Mesenchymal stem cell (in vitro differentiated cells and primary cell): ENCODE data around the gene GULP1.

Source experiments
- DNase-seq: peaks from one replicate; pipeline ENCODE4 v3.0.0-alpha.2; 2013
- H2AFZ ChIP-seq: one replicate; pipeline ENCODE4 v1.6.1; 2013; ENCODE audit warnings: low read depth, mild to moderate bottlenecking, control low read depth, inconsistent platforms, low read length, moderate library complexity
- H2AK5ac ChIP-seq: 2 replicates; pipeline ENCODE4 v1.6.1; 2013; ENCODE audit warnings: low read length, moderate library complexity, mild to moderate bottlenecking, inconsistent platforms; ENCODE audit not compliant: severe bottlenecking
- H2BK120ac ChIP-seq: one replicate; pipeline ENCODE4 v1.6.1; 2013; ENCODE audit warnings: low read depth, mild to moderate bottlenecking, inconsistent platforms, low read length, moderate library complexity
- H2BK12ac ChIP-seq, 2 experiments: one replicate each; pipeline ENCODE4 v1.6.1; 2013; ENCODE audit warnings: inconsistent platforms in 2 of 2, low read length in 2 of 2, mild to moderate bottlenecking in 2 of 2, moderate library complexity in 2 of 2, control low read depth in 1 of 2
- H2BK15ac ChIP-seq: one replicate; pipeline ENCODE4 v1.6.1; 2013; ENCODE audit warnings: mild to moderate bottlenecking, low read depth, inconsistent platforms; ENCODE audit not compliant: poor library complexity, severe bottlenecking
- H2BK5ac ChIP-seq: 2 replicates; pipeline ENCODE4 v1.6.1; 2013; ENCODE audit warnings: low read depth, mild to moderate bottlenecking, low read length, control low read depth, inconsistent platforms; ENCODE audit not compliant: poor library complexity, severe bottlenecking
- H3K14ac ChIP-seq, 2 experiments: one replicate each; pipeline ENCODE4 v1.6.1; 2013; ENCODE audit warnings: inconsistent platforms in 2 of 2, low read length in 2 of 2, control low read depth in 1 of 2, mild to moderate bottlenecking in 1 of 2, moderate library complexity in 1 of 2
- H3K18ac ChIP-seq, 2 experiments: one replicate each; pipeline ENCODE4 v1.6.1; 2013; ENCODE audit warnings: inconsistent platforms in 2 of 2, low read length in 2 of 2, control low read depth in 1 of 2, low read depth in 1 of 2, mild to moderate bottlenecking in 1 of 2
- H3K23ac ChIP-seq, 2 experiments: one replicate each; pipeline ENCODE4 v1.6.1; 2013; ENCODE audit warnings: inconsistent platforms in 2 of 2, low read length in 2 of 2, mild to moderate bottlenecking in 2 of 2, moderate library complexity in 2 of 2, control low read depth in 1 of 2
- H3K27ac ChIP-seq: 2 replicates; pipeline ENCODE4 v1.5.1; 2013; ENCODE audit warnings: mild to moderate bottlenecking, moderate library complexity, low read length, control low read depth, inconsistent platforms; ENCODE audit not compliant: poor library complexity, severe bottlenecking
- H3K27me3 ChIP-seq, 2 experiments: 2 replicates each; pipeline versions ENCODE4 v1.6.1 to v1.7.0; 2013; ENCODE audit warnings: low read length in 2 of 2, mild to moderate bottlenecking in 2 of 2, moderate library complexity in 2 of 2, control low read depth in 1 of 2, inconsistent platforms in 1 of 2; ENCODE audit not compliant: control insufficient read depth in 1 of 2, insufficient read depth in 1 of 2
- H3K36me3 ChIP-seq, 2 experiments: 2 replicates each; pipeline versions ENCODE4 v1.6.1 to v1.7.0; 2013; ENCODE audit warnings: low read length in 2 of 2, control low read depth in 1 of 2, inconsistent platforms in 1 of 2, low read depth in 1 of 2, mild to moderate bottlenecking in 1 of 2; ENCODE audit not compliant: insufficient read depth in 2 of 2, control insufficient read depth in 1 of 2
- H3K4ac ChIP-seq, 2 experiments: one replicate each; pipeline ENCODE4 v1.6.1; 2013; ENCODE audit warnings: inconsistent platforms in 2 of 2, low read length in 2 of 2, mild to moderate bottlenecking in 2 of 2, moderate library complexity in 2 of 2, control low read depth in 1 of 2, low read depth in 1 of 2
- H3K4me1 ChIP-seq: 2 replicates; pipeline ENCODE4 v1.6.1; 2013; ENCODE audit warnings: low read depth, low read length, control low read depth; ENCODE audit not compliant: control insufficient read depth, insufficient read depth
- H3K4me2 ChIP-seq: 2 replicates; pipeline ENCODE4 v1.6.1; 2013; ENCODE audit warnings: low read length, mild to moderate bottlenecking, inconsistent platforms; ENCODE audit not compliant: poor library complexity, severe bottlenecking
- H3K4me3 ChIP-seq, 2 experiments: 2 replicates each; pipeline versions ENCODE4 v1.5.1 to v1.7.0; 2013; ENCODE audit warnings: low read length in 2 of 2, mild to moderate bottlenecking in 2 of 2, control low read depth in 1 of 2, low read depth in 1 of 2; ENCODE audit not compliant: insufficient read depth in 1 of 2
- H3K79me1 ChIP-seq: replicated peaks from 2 replicates; pipeline ENCODE4 v1.6.1; 2013; ENCODE audit warnings: mild to moderate bottlenecking, control low read depth, low read length, inconsistent platforms; ENCODE audit not compliant: poor library complexity, severe bottlenecking
- H3K9ac ChIP-seq: 2 replicates; pipeline ENCODE4 v1.7.0; 2013; ENCODE audit warnings: mild to moderate bottlenecking, low read length, moderate library complexity
- H3K9me3 ChIP-seq: 2 replicates; pipeline ENCODE4 v1.7.0; 2013; ENCODE audit warnings: mild to moderate bottlenecking, low read length; ENCODE audit not compliant: control insufficient read depth
- H4K8ac ChIP-seq: one replicate; pipeline ENCODE4 v1.6.1; 2013; ENCODE audit warnings: inconsistent platforms, mild to moderate bottlenecking, low read length, moderate library complexity
- H4K91ac ChIP-seq: one replicate; pipeline ENCODE4 v1.6.1; 2013; ENCODE audit warnings: mild to moderate bottlenecking, low read length, inconsistent platforms
- WGBS: methylation state at CpG from one replicate; pipeline ENCODE4 v1.1.7; 2013; ENCODE audit warnings: mixed read lengths; 5-methylcytosine and 5-hydroxymethylcytosine counted together

Gene GULP1

DNA sequence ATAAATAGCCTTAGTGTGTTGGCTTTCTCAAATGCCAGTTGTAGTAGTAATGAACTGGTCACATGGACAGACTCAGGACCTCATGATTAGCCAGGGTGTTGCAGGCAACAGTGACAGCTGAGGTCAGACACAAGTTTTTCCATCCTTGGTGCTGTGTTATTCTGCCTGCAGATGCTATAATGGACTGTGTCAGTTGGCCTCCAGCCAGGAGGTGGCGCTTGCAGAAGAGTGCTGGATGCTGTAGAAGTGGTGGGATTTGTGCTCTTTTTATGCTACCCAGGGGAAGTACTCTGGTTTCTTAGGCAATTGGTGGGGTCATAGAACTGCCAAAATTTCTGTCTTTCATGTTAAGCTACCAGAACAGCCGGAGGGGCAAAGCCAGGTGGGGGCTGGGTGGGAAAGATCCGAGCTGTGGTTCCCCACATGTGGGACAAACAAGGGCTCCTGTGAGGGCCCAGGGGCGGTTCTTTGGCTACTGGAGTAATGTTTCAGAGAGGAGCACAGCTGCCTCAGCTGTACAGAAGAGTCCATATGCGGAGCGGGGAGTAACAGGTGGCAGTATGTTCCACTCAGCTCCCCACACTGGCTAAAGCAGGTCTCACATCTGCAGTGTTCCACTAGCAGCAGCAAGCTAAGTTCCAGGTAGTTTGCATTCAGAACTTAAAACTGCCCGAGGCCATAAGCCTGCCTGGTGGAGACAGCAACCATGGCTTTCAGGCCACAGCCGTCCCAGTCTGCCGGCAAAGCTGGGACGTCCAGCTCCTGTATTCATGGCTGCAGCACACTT, 104.4 kb downstream of the GULP1 start:
- Histone ChIP-seq H3K27me3 (no peaks in the 10 kb centered on the region), H2BK120ac (no peak overlapping the region), H3K14ac (no peak overlapping the region), H3K79me1 (peaks cover 25% of the 10 kb centered on the region), H3K9me3 (peaks cover 16% of the 10 kb centered on the region), H3K4ac (no peak overlapping the region), H4K91ac (no peak overlapping the region), H2BK12ac (no peak overlapping the region), H2BK15ac (no peak overlapping the region), H3K18ac (no peak overlapping the region), H4K8ac (no peak overlapping the region), H2AFZ (no peak overlapping the region), H3K9ac (no peak overlapping the region), H3K27ac (no peak overlapping the region), H2AK5ac (no peak overlapping the region), H3K4me3 (no peak overlapping the region), H3K4me2 (no peak overlapping the region), H3K23ac (no peak overlapping the region), H3K4me1 (no peaks in the 10 kb centered on the region), H2BK5ac (no peak overlapping the region), H3K36me3 (no peaks in the 10 kb centered on the region)
- no peak for DNase-seq
- WGBS: 94% methylated on average over 10 of the region's 10 CpGs

DNA sequence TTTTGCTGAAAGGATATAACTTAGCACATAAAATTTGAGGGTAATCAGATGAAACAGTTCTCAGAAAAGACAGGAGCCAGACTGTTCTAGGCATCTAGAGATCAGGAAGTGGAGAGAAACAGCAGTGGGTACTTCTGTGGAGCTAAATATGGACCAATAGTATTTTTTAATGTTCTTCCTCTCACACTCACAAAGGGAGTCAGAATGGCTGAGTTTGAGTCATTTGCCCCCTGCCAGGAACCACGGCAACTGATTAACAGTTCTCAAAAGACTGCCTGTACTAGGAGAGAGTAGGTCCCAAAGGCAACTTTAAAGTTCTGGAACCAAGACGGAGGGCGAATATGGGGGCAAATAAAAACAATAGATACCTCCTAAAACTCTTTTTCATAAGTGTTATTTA, 107.5 kb downstream of the GULP1 start:
- H3K23ac ChIP-seq: no peak overlapping the region
- H2AK5ac ChIP-seq: no peak overlapping the region
- peaks cover 3% of the 10 kb centered on the region for H3K9me3 ChIP-seq
- no peak overlapping the region for H2BK120ac ChIP-seq
- H4K91ac ChIP-seq: no peak overlapping the region
- peaks cover 25% of the 10 kb centered on the region for H3K79me1 ChIP-seq
- H3K4me2 ChIP-seq: peak overlapping the region; percentile 8
- H3K18ac ChIP-seq: no peak overlapping the region
- no peak overlapping the region for H3K9ac ChIP-seq
- no peak overlapping the region for H3K14ac ChIP-seq
- H3K27ac ChIP-seq: peak overlapping the region; percentile 86
- no peaks in the 10 kb centered on the region for H3K36me3 ChIP-seq
- H3K4me3 ChIP-seq: no peak overlapping the region
- peak; percentile 45 for DNase-seq
- peaks cover 2% of the 10 kb centered on the region for H3K4me1 ChIP-seq
- H3K27me3 ChIP-seq: no peaks in the 10 kb centered on the region
- no peak overlapping the region for H2BK12ac ChIP-seq
- 29% methylated on average over 1 of the region's 3 CpGs for WGBS
- H3K4ac ChIP-seq: no peak overlapping the region
- no peak overlapping the region for H4K8ac ChIP-seq
- no peak overlapping the region for H2BK15ac ChIP-seq
- no peak overlapping the region for H2AFZ ChIP-seq
- no peak overlapping the region for H2BK5ac ChIP-seq

DNA sequence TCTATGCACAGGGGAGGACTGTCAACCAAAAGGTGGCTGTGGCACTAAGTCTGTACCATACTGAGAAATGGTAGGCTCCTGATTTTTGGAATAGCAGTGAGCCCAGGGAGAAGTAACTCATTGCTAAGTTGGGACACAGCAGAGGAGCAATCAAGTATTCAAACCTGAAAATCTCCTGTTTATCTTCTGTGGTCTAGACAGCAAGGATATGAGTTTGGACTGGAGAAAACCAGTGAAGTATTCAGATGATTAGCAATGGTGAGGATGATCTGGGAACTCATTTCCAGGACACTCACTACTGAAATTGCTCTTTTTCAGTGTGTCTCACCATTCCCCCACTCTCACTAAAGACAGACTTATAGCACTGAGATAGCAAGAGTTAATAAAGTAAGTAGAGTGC, 112.0 kb downstream of the GULP1 start:
- H2BK12ac ChIP-seq: no peak overlapping the region

DNA sequence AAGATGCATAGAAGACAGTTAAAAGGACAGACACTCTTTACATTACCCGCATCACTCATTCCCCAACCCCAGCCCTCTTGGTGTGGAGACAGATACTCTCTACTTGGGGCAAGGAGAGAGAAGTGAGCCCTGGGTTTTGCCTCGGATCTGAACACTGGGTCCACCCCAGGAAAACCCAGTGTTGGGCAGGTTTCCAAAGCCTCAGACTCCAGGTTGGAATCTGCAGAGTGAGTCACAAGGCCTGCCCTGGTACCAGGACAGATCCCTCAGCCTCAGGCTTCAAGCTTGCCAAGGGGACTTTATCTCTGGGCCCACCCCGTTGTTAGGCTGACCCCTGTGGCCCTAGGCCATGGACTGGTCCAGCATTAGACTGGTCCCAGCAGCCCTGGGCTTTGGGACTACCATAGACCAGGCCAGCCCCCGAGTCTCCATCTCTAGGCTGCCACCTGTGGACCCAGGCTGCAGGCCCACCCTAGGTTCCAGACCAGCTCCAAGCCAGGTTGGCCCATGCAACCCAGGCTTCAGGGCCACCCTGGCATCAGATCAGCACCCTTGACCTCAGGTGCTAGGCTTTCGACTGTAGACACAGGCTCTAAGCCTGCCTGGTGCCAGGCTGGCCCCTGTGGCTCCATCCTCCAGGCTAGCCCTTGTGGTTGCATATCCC, 112.8 kb downstream of the GULP1 start:
- H2BK5ac ChIP-seq: no peak overlapping the region
- peaks cover 9% of the 10 kb centered on the region for H3K4me1 ChIP-seq
- no peak overlapping the region for H3K23ac ChIP-seq
- H3K27ac ChIP-seq: peak overlapping the region; percentile 13
- H2BK120ac ChIP-seq: no peak overlapping the region
- no peak overlapping the region for H2AFZ ChIP-seq
- H4K8ac ChIP-seq: no peak overlapping the region
- WGBS: 92% methylated on average over 4 of the region's 5 CpGs
- H3K4me2 ChIP-seq: no peak overlapping the region
- DNase-seq: no peak
- peaks cover 37% of the 10 kb centered on the region for H3K9me3 ChIP-seq
- no peak overlapping the region for H2BK12ac ChIP-seq
- H3K14ac ChIP-seq: no peak overlapping the region
- H3K4me3 ChIP-seq: no peak overlapping the region
- peak overlapping the region; percentile 11 for H4K91ac ChIP-seq
- H3K36me3 ChIP-seq: peaks cover 0 to 12% of the 10 kb centered on the region in 2 experiments
- no peaks in the 10 kb centered on the region for H3K27me3 ChIP-seq
- peaks cover 17% of the 10 kb centered on the region for H3K79me1 ChIP-seq
- no peak overlapping the region for H3K9ac ChIP-seq
- no peak overlapping the region for H2BK15ac ChIP-seq
- no peak overlapping the region for H3K4ac ChIP-seq
- peak overlapping the region; percentile 49 for H2AK5ac ChIP-seq
- H3K18ac ChIP-seq: no peak overlapping the region

More for the DNA sequence above, 112.0 kb downstream of the GULP1 start:
- peaks cover 35% of the 10 kb centered on the region for H3K9me3 ChIP-seq
- H3K9ac ChIP-seq: no peak overlapping the region
- no peak for DNase-seq
- H3K27me3 ChIP-seq: no peaks in the 10 kb centered on the region
- no peak overlapping the region for H3K4me2 ChIP-seq
- H4K8ac ChIP-seq: no peak overlapping the region
- no peak overlapping the region for H4K91ac ChIP-seq
- H3K4me3 ChIP-seq: no peak overlapping the region
- H2AFZ ChIP-seq: no peak overlapping the region
- peak overlapping the region; percentile 45 for H2AK5ac ChIP-seq
- no peak overlapping the region for H3K18ac ChIP-seq
- H3K14ac ChIP-seq: no peak overlapping the region
- H3K4ac ChIP-seq: no peak overlapping the region
- no peak overlapping the region for H3K23ac ChIP-seq
- H2BK5ac ChIP-seq: no peak overlapping the region
- H3K79me1 ChIP-seq: peaks cover 17% of the 10 kb centered on the region
- H3K36me3 ChIP-seq: peaks cover 0 to 12% of the 10 kb centered on the region in 2 experiments
- H2BK15ac ChIP-seq: no peak overlapping the region
- H3K4me1 ChIP-seq: peaks cover 9% of the 10 kb centered on the region
- peak overlapping the region; percentile 65 for H3K27ac ChIP-seq
- no peak overlapping the region for H2BK120ac ChIP-seq
